Measurements from ENCODE around the gene TNFRSF1A.

DNA sequence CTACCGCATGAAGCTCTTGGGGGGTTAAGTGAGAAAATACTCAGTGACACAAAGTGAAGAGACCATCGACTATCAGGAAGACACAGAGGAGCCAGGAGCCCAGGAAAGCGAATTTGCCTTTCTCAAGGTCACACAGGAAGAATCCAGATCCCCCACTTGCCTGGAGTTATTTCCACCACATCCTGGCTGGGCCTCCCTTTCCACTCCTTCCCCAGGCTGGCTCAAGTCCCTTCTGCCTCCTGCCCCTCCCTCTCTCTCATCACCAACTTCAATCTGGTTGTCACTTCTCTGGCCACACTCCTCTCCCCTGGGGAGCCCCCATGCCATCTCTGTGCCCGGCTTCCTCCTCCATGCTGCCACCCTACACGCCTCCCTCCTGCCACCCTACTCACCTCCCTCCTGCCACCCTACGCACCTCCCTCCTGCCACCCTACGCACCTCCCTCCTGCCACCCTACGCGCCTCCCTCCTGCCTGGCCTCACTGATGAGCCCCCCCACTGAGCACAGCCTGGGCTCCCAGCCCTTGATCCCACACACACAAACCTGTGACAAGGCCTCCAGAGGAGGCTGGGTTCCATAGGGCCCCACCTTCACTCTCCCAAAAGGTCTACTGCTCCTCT lies 27.1 kb upstream of the TNFRSF1A start:
- TF ChIP-seq, protein P1, sequence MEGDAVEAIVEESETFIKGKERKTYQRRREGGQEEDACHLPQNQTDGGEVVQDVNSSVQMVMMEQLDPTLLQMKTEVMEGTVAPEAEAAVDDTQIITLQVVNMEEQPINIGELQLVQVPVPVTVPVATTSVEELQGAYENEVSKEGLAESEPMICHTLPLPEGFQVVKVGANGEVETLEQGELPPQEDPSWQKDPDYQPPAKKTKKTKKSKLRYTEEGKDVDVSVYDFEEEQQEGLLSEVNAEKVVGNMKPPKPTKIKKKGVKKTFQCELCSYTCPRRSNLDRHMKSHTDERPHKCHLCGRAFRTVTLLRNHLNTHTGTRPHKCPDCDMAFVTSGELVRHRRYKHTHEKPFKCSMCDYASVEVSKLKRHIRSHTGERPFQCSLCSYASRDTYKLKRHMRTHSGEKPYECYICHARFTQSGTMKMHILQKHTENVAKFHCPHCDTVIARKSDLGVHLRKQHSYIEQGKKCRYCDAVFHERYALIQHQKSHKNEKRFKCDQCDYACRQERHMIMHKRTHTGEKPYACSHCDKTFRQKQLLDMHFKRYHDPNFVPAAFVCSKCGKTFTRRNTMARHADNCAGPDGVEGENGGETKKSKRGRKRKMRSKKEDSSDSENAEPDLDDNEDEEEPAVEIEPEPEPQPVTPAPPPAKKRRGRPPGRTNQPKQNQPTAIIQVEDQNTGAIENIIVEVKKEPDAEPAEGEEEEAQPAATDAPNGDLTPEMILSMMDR (IDR thresholded peaks at IDR 0.05), result no peak
- no peak for TF ChIP-seq POLR2AphosphoS5 (IDR thresholded peaks at IDR 0.05)
- no peak for TF ChIP-seq POLR2A (IDR thresholded peaks at IDR 0.05)

Data from sigmoid colon (tissue), 4 donors.